Thoracic aorta (tissue), 2 donors: ENCODE measurements around the gene SMIM35. TPM values are rescaled to one million over a fixed set of nuclear protein-coding genes. Genes with fewer than 3 reads are reported as not detected.

Source experiments
- ATAC-seq: fragments of 150-250 bp; one replicate; pipeline ENCODE4 v1.8.0; 2017; ENCODE audit warnings: low read depth; ENCODE audit not compliant: insufficient number of reproducible peaks, low FRiP score
- DNase-seq: peaks from one replicate; pipeline ENCODE4 v3.0.0-alpha.2; 2020; ENCODE audit warnings: low spot score
- H3K27ac ChIP-seq, 2 donors: fragments of 200-600 bp; sonication (generic); 1 replicate in 1 of 2; 2 replicates in 1 of 2; pipeline ENCODE4 v1.5.1; 2016; ENCODE audit warnings: mild to moderate bottlenecking in 2 of 2, moderate library complexity in 2 of 2
- H3K27me3 ChIP-seq: fragments of 200-600 bp; sonication (generic); replicated peaks from 2 replicates; pipeline ENCODE4 v1.6.0; 2016; ENCODE audit warnings: mild to moderate bottlenecking; ENCODE audit not compliant: insufficient read depth
- H3K36me3 ChIP-seq: fragments of 200-600 bp; sonication (generic); one replicate; pipeline ENCODE4 v1.5.1; 2016
- H3K4me1 ChIP-seq, 2 donors: fragments of 200-600 bp; sonication (generic); 1 replicate in 1 of 2; 2 replicates in 1 of 2; pipeline versions ENCODE4 v1.5.1 to v1.6.0; 2016; ENCODE audit warnings: low read depth in 2 of 2, mild to moderate bottlenecking in 1 of 2; ENCODE audit not compliant: control insufficient read depth in 1 of 2
- H3K4me3 ChIP-seq: fragments of 200-600 bp; sonication (generic); 2 replicates; pipeline ENCODE4 v1.5.1; 2016; ENCODE audit warnings: mild to moderate bottlenecking
- H3K9me3 ChIP-seq: fragments of 200-600 bp; sonication (generic); 2 replicates; pipeline ENCODE4 v1.5.1; 2016
- CTCF ChIP-seq: fragments of 200-600 bp; sonication (generic); IDR thresholded peaks from one replicate; pipeline ENCODE4 v1.5.1; 2019; ENCODE audit warnings: antibody characterized with exemption
- total RNA-seq, 2 donors: library from RNA; depleted of rRNA; stranded (reverse); fragments of >200 nt; gene quantifications; one replicate each; pipeline versions ENCODE4 v1.1.0 to v1.2.3, GENCODE V29; 2016

Gene SMIM35
- total RNA-seq, 2 donors from 2014 or later: not detected

- Histone ChIP-seq H3K4me3 (no peak overlapping the region), H3K27ac (no peak overlapping the region), H3K9me3 (no peaks in the 10 kb centered on the region), H3K4me1 (no peaks in the 10 kb centered on the region), H3K36me3 (no peaks in the 10 kb centered on the region), H3K27me3 (no peaks in the 10 kb centered on the region)
- TF ChIP-seq CTCF: no peak
- ATAC-seq: no peak
- DNase-seq: no peak
Observed at GRCh38 chr11:118056806-118057205, 30.0 kb downstream of the SMIM35 start.

DNA sequence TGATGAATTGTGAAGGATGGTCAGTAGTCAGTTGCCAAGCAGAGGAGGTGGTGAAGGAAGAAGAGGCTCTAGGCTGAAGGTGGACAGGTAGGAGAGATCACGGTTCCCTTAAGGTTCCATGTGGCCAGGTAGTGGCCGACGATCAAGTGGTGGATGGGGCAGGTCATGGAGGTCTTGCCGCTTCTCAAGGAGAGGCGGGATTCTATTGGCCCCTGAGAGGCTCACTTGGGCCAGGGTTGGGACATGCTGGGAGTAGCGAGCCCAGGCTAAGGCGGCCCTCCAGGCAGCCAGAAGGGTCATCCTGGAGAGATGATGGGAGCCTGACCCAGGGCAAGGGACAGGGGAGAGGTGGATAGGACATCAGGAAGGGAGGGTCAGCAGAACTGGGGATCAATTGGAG lies 30.8 kb downstream of the SMIM35 start:
- Histone ChIP-seq H3K4me3 (no peak overlapping the region), H3K4me1 (no peaks in the 10 kb centered on the region), H3K36me3 (no peaks in the 10 kb centered on the region), H3K27me3 (no peaks in the 10 kb centered on the region), H3K9me3 (no peaks in the 10 kb centered on the region), H3K27ac (no peak overlapping the region)
- TF ChIP-seq CTCF: no peak
- no peak for ATAC-seq
- no peak for DNase-seq

- H3K4me3 ChIP-seq: no peak overlapping the region
- TF ChIP-seq CTCF: no peak
- no peaks in the 10 kb centered on the region for H3K9me3 ChIP-seq
- no peak overlapping the region for H3K27ac ChIP-seq
- no peaks in the 10 kb centered on the region for H3K4me1 ChIP-seq
- H3K36me3 ChIP-seq: no peaks in the 10 kb centered on the region
- ATAC-seq (no peak), DNase-seq (no peak)
- H3K27me3 ChIP-seq: no peaks in the 10 kb centered on the region
Observed at GRCh38 chr11:118054712-118055640, 31.8 kb downstream of the SMIM35 start.

GRCh38 chr11:118052581-118053206 lies 34.1 kb downstream of the SMIM35 start:
- no peak for TF ChIP-seq CTCF
- ATAC-seq: no peak
- DNase-seq: no peak
- H3K4me3 ChIP-seq: no peak overlapping the region
- H3K4me1 ChIP-seq: no peaks in the 10 kb centered on the region
- no peaks in the 10 kb centered on the region for H3K36me3 ChIP-seq
- no peaks in the 10 kb centered on the region for H3K27me3 ChIP-seq
- H3K9me3 ChIP-seq: no peaks in the 10 kb centered on the region
- no peak overlapping the region for H3K27ac ChIP-seq

GRCh38 chr11:118051611-118052461 lies 34.9 kb downstream of the SMIM35 start:
- TF ChIP-seq CTCF: no peak
- DNase-seq (no peak), ATAC-seq (no peak)
- Histone ChIP-seq H3K27ac (no peak overlapping the region), H3K36me3 (no peaks in the 10 kb centered on the region), H3K4me1 (no peaks in the 10 kb centered on the region), H3K9me3 (no peaks in the 10 kb centered on the region), H3K27me3 (no peaks in the 10 kb centered on the region), H3K4me3 (no peak overlapping the region)
